ENCODE data around the gene MSMP. TPM values are rescaled to one million over a fixed set of nuclear protein-coding genes. Genes with fewer than 3 reads are reported as not detected.

MSMP gene
- total RNA-seq, 2 donors from 2014 or later, result 2.1 TPM; not detected in 1

GRCh38 chr9:35714579-35715252 is 39.4 kb downstream of the MSMP start:
- Histone ChIP-seq H3K27me3 (no peaks in the 10 kb centered on the region), H3K9ac (ENCODE audit: low read depth in 2 of 2, low read length in 2 of 2) (no peak overlapping the region), H3K9me3 (no peaks in the 10 kb centered on the region), H3K36me3 (peaks cover 60% of the 10 kb centered on the region), H3K27ac (no peak overlapping the region), H3K4me3 (no peak overlapping the region), H3K4me1 (no peaks in the 10 kb centered on the region)
- intact Hi-C loops (cut with DNase I), result no loop called here
- no peak for TF ChIP-seq CTCF (IDR thresholded peaks at IDR 0.05)
- DNase-seq, result no peak

- Histone ChIP-seq H3K9me3 (no peaks in the 10 kb centered on the region), H3K27ac (no peak overlapping the region), H3K27me3 (no peaks in the 10 kb centered on the region)
Observed at GRCh38 chr9:35714123-35714522, 40.0 kb downstream of the MSMP start.

GRCh38 chr9:35713578-35713977 is 40.5 kb downstream of the MSMP start:
- no peaks in the 10 kb centered on the region for H3K9me3 ChIP-seq
- H3K36me3 ChIP-seq, result peaks cover 50% of the 10 kb centered on the region
- H3K27me3 ChIP-seq, result no peaks in the 10 kb centered on the region
- H3K27ac ChIP-seq, result no peak overlapping the region
- intact Hi-C loops (cut with DNase I), result no loop called here
- no peak for DNase-seq
- H3K4me3 ChIP-seq, result no peak overlapping the region
- H3K9ac ChIP-seq (ENCODE audit: low read depth in 2 of 2, low read length in 2 of 2), result no peak overlapping the region
- no peaks in the 10 kb centered on the region for H3K4me1 ChIP-seq
- TF ChIP-seq CTCF (IDR thresholded peaks at IDR 0.05), result no peak

More at GRCh38 chr9:35714123-35714522, 40.0 kb downstream of the MSMP start:
- no peaks in the 10 kb centered on the region for H3K4me1 ChIP-seq
- peaks cover 54% of the 10 kb centered on the region for H3K36me3 ChIP-seq
- no peak for DNase-seq
- intact Hi-C loops (cut with DNase I), result no loop called here
- no peak for TF ChIP-seq CTCF (IDR thresholded peaks at IDR 0.05)
- H3K4me3 ChIP-seq, result no peak overlapping the region
- no peak overlapping the region for H3K9ac ChIP-seq (ENCODE audit: low read depth in 2 of 2, low read length in 2 of 2)

GRCh38 chr9:35712762-35713400 is 41.2 kb downstream of the MSMP start:
- Histone ChIP-seq H3K27me3 (no peaks in the 10 kb centered on the region), H3K9ac (ENCODE audit: low read depth in 2 of 2, low read length in 2 of 2) (no peak overlapping the region), H3K36me3 (peaks cover 54% of the 10 kb centered on the region), H3K27ac (no peak overlapping the region), H3K4me1 (no peaks in the 10 kb centered on the region), H3K4me3 (no peak overlapping the region), H3K9me3 (no peaks in the 10 kb centered on the region)
- no peak for TF ChIP-seq CTCF (IDR thresholded peaks at IDR 0.05)
- no peak for DNase-seq
- intact Hi-C loops (cut with DNase I), result no loop called here

GRCh38 chr9:35711501-35712428 is 42.3 kb downstream of the MSMP start:
- Histone ChIP-seq H3K9me3 (no peaks in the 10 kb centered on the region), H3K27me3 (no peaks in the 10 kb centered on the region), H3K27ac (no peak overlapping the region), H3K36me3 (peaks cover 56% of the 10 kb centered on the region), H3K4me3 (no peak overlapping the region), H3K4me1 (no peaks in the 10 kb centered on the region), H3K9ac (ENCODE audit: low read depth in 2 of 2, low read length in 2 of 2) (no peak overlapping the region)
- intact Hi-C loops (cut with DNase I), result no loop called here
- no peak for TF ChIP-seq CTCF (IDR thresholded peaks at IDR 0.05)
- no peak for DNase-seq
